ENCODE data around the gene TCF12.

Gene TCF12

DNA sequence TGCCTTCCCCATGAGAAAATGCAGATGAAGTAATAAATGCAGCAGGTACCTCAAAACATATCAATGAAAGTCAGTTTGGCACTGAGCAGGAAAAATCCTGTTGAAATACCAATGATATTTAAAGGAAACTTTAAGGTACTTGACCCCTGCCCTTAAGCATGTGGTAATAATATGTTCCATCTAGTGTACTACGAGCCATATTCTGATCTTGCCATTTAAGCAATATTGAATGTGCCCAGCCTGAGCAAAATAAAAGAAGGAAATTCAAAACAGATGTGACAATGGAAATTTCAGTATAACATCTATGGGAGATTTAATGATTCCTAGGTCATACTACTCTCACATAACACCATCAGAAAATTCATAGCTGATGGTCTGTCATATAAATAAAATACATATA is 266.1 kb downstream of the TCF12 start:
- no peak for DNase-seq

DNA sequence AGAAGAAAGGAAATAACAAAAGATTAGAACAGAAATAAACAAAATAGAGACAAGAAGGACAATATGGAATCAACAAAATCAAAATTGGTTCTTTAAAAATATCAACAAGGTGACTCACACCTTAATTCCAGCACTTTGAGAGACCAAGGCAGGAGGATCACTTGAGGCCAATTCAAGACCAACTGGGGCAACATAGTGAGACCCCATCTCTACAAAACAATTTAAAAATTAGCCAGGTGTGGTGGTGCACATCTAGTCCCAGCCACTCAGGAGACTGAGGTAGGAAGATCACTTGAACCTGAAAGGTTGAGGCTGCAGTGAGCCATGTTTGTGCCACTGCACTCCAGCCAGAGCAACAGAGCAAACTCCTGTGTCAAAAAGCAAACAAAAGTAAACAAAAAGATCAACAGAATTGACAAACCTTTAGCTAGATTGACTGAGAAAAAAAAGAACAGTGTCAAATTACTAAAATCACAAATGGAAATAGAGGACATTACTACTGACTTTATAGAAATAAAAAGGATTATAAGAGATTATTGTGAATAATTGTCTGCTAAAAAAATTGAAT is 267.1 kb downstream of the TCF12 start:
- DNase-seq = peak; percentile 61

DNA sequence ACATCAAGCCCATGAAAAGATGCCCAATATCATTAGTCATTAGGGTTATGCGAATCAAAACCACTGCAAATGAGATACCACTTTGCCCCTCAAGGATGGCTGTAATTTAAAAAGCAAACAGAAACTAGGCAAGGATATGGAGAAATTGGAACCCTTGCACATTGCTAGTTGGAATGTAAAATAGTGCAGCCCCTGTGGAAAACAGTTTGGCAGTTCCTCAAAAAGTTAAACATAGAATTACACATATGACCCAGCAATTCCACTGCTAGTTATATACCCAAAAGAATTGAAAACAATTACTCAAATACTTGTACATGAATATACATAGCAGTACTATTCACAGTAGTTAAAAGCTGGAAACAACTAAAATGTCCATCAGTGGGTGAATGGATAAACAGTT is 271.0 kb downstream of the TCF12 start:
- no peak for DNase-seq

DNA sequence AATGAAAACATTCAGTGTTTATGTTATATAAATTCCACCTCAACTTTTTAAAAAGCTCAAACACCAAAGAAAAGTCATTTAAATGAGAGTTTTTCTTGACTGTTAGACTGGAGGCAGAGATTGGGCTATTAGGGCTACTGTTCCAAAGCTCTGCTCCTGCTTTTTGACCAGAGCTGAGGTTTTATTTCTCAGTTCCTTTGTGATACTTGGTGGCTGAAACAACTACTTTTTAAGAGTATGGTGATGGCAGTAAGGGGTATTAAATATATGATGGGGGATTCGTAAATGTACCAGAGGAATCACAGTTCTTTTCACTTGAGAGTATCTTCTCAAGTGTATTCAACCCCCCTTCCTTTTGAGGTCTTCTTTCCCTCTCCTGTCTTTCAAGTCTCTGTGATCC is 271.8 kb downstream of the TCF12 start:
- no peak for DNase-seq

DNA sequence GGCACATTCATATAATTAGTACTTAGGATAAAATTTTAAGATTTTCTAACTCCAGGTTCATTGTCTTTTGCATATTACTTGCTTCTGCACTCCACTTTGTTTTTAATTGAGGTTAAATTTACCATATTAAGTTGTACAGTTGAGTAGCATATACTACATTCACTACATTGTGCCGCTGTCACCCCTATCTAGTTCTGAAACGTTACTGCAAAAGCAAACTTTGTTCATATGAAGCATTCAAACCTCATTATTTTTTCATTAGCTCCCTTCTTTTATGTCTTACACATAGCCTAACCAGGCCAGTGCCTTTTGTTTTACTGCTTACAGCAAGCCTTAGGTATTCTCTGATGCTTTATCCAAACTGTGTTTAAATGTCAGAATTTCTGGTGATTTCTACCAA is 274.7 kb downstream of the TCF12 start:
- no peak for DNase-seq

DNA sequence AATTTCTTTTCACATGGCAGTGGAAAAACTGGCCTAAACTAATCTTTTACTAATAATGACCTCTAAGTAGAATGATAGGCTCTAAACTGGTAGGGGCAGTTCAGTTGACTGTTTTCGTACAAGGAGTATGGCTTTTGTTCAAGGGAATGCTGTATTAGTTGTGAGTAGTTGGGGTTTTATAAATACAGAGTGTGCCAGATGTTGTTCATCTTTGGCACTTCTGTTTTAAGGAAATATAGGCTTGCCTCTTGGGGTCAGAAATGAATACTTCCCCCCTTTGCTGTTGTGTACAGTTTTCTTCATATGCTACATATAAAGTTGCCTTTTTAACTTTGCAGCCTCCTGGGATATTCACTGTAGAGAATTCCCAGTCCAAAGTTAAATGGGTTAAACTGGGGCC is 276.9 kb downstream of the TCF12 start:
- no peak for DNase-seq

DNA sequence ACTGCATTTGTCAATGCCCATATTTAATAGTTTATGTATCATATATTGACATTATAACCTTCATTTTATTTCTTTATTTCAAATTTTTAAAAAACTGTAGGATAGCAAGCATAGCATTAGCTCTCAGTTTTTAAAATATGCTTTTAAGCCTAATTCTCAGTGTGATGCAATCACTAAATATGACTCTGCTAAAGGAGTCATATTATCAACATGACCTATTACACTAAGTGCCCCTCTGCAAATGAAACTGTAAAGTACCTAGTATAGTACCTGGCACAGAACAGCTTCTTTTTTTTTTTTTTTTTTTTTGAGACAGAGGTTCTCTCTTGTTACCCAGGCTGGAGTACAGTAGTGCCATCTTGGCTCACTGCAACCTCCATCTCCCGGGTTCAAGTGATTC is 278.4 kb downstream of the TCF12 start:
- DNase-seq = peak; percentile 43

DNA sequence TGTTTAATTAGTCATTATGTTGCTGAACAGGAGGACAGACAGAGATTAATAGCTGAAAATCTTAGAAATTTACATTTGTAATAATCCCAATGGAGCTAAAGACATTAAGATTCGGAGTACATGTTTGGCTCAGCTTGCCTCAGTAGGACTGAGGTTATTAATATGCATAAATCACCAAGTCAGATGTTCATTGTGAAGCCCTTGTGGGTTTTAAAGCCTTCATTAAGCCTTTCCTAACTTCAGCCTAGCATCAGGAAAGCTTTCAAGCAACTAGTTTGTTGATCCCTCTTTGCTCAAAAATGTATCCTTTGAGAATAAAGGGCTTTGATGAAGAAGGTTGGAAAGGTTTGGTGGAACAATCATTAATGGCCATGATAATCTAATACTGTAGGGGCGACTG is 279.7 kb downstream of the TCF12 start:
- DNase-seq = peak; percentile 52

DNA sequence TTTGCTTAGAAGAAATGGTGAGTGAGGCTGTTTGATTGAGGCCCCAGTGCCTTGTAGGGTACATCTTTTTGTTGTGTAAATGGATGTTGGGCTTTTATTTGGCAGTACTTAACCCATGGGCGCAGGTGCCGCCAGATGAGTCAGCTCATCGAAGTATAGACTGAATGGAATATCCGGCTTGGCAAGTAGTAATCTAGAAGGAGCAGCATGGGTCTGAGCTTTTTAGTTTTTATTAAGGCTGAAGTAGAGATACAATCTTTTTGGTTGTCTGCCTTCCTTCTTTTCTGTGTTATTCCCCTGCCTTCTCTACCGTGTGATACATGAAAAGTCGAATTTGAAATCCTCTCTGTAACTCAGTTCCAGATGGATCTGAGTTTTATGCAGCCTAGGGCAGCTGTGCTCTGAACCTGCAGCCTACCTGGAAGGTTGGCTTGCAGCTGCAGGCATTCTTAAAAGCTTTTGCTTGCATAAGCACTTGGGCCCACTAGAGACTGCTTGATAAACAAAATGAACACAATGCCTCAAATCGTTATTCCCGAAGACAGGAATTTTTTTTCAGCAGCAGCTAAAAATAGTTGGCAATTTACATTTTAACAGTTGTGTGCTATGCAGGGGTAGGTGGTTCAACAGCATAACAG is 280.3 kb downstream of the TCF12 start:
- DNase-seq = peak; percentile 93

DNA sequence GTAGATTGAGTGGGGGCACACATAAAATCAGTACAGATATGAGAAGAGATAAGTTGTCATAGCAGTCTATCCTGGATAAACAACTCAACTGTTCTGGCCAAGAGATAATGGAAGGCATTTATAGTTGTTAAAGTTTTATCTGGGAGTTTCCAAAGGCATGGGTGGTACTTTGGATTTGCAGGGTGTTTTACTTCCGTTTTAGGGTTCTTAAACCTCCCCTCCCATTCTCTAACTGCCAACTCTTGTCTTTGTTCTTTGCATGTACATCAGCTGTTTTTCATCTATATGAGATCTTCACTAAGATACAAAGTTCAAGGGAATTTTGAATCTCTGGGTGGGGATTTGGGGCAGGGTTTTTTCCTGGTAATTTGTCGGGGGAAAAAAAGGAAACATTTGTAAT is 283.1 kb downstream of the TCF12 start:
- DNase-seq = no peak

DNA sequence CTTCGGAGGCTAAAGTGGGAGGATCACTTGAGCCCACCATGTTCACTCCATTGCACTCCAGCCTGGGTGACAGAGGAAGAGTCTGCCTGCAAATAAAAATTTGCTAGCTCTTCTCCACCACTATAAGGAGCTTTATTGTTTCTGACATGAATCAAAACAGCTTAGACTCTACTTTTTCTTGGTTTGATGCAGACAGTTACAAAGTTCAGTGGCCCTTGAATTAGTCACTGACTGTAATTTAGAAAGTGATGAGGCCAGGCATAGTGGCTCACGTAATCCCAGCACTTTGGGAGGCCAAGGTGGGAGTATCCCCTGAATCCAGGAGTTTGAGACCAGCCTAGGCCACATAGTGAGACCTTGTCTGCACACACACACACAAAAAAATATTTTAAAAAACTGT is 285.5 kb downstream of the TCF12 start:
- DNase-seq = no peak

DNA sequence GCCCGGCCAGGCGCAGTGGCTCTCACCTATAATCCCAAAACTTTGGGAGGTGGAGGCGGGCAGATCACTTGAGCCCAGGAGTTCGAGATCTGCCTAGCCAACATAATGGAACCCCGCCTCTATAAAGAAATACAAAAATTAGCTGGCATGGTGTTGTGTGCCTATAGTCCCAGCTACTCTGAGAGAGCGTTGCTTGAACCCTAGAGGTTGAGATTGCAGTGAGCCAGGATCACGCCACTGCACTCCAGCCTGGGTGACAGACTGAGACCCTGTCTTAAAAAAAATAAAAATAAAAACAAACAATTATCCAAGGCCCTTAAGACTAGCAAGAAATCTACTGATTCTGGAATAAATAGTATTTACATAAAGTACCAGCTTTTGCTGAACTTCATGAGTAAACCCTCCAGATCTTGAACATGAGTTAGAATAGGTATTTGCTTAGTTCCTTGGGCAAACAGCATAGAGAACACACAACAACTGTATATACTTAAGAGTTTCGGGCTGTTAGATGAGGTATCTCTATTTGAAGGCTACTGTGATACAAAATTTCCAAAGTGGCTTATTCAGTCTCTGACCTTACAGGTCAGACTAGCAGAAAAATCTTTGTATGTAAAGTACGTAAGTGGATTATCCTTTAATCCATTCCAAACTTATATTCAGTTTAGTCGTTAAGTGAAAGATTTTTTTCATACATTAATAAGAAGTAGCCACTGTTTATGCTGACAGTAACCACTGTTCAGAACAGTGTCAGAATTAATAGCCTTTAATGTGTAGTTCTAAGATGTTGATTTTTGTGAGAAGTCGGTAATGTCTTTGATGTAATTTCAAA is 286.8 kb downstream of the TCF12 start:
- peak; percentile 41 for DNase-seq

DNA sequence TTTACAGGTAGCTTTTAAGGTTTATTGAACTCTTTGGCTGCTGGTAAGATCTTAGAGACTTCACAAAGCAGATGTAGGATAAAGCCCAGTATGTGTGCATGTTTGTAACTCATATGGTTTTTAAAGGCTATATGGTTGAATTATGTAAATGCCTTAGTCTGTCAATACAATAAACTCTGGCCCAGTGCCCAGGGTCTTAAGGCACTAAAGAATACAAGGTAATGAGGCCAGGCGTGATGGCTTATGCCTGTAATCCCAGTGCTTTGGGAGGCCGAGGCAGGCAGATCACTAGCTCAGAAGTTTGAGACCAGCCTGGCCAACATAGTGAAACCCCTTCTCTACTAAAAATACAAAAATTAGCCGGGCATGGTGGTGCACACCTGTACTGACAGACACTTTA is 287.6 kb downstream of the TCF12 start:
- DNase-seq = peak; percentile 11

DNA sequence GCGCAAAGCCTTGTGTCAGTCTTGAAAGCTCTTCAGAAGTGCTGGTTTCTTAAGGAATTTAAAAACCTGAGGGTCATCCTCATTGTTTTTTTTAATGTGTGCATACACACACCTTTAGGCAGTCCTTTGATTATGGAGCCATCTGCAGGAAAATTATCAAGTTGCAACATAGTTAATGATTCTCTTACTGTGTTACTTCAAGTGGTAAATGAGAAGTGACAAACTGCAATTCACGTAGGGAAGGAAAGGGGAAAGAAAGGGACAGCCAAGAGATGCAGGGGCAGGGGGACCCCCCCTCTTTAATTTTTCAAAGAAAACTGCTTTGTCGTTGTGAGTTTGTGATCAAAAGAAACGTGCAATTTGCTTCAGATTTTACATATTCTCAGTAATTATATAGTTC is 295.4 kb downstream of the TCF12 start:
- DNase-seq = peak; percentile 82

DNA sequence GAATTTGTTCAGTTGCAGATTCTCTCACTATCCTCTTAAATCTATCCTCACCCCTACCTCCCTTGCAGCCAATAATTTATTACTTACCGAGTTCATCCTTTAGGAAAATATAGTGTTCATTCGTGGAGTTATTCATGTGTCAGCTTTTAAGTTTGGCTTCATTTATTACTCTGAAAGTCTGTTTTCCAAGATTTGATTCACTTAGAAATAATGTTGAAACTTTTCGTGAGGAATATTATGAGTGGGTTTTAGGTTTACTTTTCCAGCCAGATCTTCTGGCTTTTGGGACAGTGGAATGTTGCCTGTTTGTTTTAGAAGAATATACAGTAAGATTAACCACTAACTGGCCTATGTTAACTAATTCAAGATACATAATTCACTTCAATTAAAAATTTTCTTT is 296.9 kb downstream of the TCF12 start:
- DNase-seq = no peak

DNA sequence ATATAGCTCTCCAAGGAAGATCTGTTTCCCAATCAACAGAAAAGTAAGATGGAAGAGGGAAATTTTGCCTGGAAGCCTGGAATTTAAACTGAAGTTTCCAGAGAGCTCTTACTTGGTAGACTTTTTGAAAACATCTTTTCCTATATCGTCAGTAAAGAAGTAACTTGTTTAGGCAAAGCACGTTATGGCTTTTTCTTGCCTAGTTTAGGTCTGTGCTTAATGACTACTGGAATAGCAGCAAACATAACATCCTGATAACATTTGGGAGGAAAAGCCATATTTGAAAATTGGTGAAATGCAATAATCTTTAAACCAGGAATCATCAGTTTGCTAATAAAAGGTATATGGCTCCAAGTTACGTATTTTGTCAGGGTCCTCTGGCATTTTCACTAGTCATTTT is 297.4 kb downstream of the TCF12 start:
- peak; percentile 16 for DNase-seq

DNA sequence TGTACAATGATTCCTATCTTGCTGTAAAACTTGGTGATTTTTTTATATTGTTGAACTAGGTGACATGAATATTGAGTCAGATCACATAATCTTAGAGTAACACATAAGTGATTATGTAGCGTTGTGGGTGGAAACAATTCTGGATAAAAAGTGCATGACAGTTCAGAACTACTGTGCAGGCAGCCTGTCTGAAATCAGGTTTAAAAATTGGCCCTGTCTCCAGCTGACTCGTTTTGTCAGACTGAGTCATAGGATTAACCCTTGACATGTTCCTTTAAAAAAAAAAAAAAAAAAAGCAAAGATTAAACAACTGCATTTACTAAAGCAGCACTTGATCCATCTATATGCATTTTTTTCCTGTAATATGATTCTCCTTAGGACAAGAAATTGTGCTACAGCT is 297.8 kb downstream of the TCF12 start:
- peak; percentile 62 for DNase-seq

DNA sequence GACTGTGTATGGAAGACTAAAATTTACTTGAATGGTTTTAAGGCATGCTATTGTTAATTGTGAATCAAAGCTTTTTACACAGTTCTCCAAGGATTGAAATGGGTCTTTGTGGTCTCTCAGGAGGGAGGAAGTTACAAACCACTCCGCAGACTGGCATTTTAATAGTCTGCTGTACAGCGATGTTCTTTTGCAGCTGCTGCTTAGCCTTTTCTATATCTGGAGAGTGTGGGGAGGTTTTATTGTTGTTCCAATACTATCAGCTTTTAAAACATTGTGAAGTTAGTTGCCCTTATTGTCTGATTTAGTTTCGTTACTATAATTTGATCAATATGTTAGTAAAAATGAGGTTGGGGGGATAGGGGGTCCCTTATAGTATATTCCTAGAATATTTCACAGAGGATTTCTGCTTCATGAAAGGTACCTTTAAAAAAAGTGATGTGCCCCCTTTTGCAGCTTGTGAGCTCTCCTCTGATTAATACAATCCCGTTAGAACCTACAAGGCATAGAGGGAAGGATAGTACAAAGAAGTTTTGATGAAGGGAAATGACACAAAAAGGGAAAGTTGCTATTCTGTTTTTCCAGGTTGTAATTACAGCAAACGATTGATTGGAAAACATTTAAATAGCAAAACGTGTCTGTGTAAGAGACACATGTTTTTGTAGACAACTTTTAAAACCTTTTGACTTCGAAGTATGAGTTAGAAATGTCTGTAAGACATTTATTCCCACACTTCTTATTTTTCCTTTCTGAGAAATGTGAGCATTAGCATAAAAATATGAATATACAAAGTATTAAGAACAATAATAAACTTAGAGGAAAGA is 299.5 kb downstream of the TCF12 start:
- peak; percentile 18 for DNase-seq

DNA sequence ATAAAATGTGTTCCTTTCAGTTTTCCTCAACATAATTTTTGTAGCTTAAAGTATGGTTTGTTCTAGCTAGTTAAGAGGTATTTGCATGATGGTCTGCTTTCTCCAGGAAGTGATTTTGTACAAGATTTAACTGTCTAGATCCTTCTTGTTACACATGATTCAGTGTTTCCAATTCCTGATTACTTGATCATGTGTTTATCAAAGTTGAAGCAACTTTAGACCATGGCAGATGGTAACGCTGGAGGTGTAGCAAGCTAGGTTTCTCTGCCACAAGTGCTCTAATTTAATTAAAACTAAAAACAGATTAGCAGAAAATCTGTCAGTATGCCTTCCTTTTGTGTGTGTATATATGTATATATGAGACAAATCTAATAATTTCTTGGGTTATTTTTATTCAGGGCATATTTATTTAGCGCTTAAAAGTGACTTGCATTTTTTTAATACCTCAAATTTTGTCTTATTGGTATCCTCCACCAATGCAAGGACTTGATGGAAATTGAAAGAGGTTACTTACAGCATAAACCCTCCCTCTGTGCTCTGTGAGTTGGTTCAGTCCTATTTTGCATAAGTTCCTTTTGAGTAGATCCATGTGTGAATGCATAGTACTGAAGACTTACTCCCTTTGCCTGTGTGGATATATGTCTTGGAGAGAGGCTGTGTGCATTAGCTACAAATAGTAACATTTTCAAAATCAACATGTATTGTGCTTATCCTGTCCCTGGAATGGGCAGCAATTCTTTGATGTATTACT is 300.6 kb downstream of the TCF12 start:
- peak; percentile 92 for DNase-seq

DNA sequence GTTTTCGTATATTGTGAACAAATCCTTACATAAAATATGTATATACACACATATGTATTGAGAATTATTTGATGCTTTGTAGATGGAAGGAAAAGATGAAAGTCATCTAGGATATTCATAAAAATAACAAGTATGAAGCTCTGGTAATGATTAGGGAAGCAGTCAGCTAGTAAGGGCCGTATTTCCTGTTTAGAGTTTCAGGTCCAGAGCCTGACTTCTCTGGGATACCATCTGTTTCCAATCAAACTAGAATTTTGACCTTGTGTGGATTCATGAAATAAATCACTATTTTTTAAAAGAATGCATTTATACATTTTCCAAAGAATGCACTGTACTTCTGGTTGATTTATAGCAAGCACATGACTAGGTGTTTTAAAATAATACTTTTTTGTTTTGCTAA is 301.8 kb downstream of the TCF12 start:
- DNase-seq = peak; percentile 43

DNA sequence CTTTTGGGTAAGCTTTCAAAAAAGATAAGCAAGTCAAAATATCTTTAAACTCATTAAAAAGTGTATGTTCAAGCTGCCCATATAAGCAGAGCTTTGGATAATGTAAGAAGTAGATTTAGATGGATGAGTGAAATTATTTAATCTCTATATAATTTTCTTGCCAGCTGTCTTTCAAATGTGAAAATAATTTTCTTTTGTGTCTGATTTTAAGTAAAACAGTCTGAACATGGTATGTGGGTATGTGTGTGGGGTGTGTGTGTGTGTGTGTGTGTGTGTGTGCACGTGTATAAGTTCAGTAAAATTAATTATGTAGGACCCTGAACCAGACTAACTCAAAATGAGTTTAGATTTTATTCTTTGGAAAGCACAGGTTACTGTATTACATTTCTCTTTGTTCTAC is 302.7 kb downstream of the TCF12 start:
- DNase-seq = no peak

DNA sequence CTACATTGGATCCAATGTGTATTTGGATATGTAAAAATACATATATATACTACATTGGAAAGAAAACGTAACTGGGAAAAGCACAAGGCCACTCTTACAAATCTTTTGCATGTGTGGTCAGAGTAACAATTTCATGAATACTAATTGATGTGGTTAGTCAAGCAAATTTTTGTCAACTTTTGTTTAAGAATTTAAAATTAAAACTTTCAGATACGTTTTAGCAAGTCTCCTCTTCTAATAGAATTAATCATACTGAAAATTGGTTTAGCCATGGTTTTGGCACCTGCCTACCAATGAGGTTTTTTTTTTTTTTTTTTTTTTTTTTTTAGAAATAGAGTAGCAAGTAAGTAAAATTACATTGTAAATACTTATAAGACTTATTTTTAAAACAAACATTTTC is 304.9 kb downstream of the TCF12 start:
- peak; percentile 8 for DNase-seq

DNA sequence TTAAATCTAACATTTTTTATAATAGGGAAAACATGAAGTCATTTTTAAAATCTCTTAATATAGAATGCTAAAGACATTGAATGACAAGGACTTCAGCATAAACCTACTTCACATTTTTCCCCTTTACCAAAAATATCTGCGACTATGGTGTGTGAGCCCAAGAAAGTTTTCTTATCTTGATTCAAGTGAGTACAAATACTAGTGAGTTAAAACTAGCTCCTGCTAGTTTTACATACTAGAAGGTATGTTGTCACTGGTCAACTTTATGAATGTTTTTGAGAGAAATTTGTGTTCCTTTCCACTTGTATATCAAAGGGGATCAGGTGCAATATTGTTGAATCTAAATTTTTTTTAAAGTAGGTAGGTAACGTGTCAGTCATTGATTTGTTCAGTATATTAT is 305.4 kb downstream of the TCF12 start:
- DNase-seq = no peak
